ENCODE data around the gene KANTR. TPM values are rescaled to one million over a fixed set of nuclear protein-coding genes. Genes with fewer than 3 reads are reported as not detected.

KANTR gene
- total and polyA plus RNA-seq, 2 experiments from 2014 or later, result 6.4 to 15.5 TPM

DNA sequence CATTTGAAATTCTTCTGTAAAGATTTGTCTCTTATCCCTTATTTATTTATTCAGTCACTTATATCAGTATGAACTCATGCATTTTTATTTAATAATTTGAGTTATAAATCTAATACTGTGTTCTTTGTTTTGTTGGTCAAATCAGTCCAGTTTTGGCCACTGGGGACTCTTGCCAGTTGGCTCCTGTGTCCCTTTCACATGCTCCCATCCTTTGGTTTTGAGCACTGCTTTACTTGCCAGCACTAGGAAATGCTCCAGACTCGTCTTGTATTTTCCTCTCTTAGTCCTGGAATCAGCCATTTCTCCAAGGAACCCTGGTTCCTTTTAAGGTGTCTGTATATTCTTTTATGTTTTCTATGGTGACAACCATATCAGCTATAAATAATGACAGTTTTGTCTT, 28.1 kb downstream of the KANTR start:
- TF ChIP-seq REST (IDR thresholded peaks at IDR 0.05; ENCODE audit: unreplicated experiment) (no peak), EZH2 (IDR thresholded peaks at IDR 0.05; ENCODE audit: low read depth, unreplicated experiment) (no peak), STAT1 (IDR thresholded peaks at IDR 0.05; ENCODE audit: unreplicated experiment) (no peak), EZH2phosphoT487 (IDR thresholded peaks at IDR 0.05; ENCODE audit: unreplicated experiment) (no peak), ZNF462 (CRISPR knock-in tag; IDR thresholded peaks at IDR 0.05) (no peak), CREB1 (CRISPR knock-in tag; IDR thresholded peaks at IDR 0.05; ENCODE audit: low read depth) (no peak), NANOG (IDR thresholded peaks at IDR 0.05; ENCODE audit: borderline replicate concordance) (no peak), ZNF114 (CRISPR knock-in tag; IDR thresholded peaks at IDR 0.05) (no peak), ZNF331 (CRISPR knock-in tag; IDR thresholded peaks at IDR 0.05; ENCODE audit: low read depth) (no peak), JUNB (IDR thresholded peaks at IDR 0.05; ENCODE audit: unreplicated experiment) (no peak), POLR2AphosphoS5 (IDR thresholded peaks at IDR 0.05; ENCODE audit: low read depth) (no peak)
- TF ChIP-seq, protein P1, sequence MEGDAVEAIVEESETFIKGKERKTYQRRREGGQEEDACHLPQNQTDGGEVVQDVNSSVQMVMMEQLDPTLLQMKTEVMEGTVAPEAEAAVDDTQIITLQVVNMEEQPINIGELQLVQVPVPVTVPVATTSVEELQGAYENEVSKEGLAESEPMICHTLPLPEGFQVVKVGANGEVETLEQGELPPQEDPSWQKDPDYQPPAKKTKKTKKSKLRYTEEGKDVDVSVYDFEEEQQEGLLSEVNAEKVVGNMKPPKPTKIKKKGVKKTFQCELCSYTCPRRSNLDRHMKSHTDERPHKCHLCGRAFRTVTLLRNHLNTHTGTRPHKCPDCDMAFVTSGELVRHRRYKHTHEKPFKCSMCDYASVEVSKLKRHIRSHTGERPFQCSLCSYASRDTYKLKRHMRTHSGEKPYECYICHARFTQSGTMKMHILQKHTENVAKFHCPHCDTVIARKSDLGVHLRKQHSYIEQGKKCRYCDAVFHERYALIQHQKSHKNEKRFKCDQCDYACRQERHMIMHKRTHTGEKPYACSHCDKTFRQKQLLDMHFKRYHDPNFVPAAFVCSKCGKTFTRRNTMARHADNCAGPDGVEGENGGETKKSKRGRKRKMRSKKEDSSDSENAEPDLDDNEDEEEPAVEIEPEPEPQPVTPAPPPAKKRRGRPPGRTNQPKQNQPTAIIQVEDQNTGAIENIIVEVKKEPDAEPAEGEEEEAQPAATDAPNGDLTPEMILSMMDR (conservative IDR thresholded peaks at IDR 0.05; ENCODE audit: low read depth in 2 of 2), result no peak
- TF ChIP-seq, protein P2, sequence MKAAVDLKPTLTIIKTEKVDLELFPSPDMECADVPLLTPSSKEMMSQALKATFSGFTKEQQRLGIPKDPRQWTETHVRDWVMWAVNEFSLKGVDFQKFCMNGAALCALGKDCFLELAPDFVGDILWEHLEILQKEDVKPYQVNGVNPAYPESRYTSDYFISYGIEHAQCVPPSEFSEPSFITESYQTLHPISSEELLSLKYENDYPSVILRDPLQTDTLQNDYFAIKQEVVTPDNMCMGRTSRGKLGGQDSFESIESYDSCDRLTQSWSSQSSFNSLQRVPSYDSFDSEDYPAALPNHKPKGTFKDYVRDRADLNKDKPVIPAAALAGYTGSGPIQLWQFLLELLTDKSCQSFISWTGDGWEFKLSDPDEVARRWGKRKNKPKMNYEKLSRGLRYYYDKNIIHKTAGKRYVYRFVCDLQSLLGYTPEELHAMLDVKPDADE (IDR thresholded peaks at IDR 0.05), result no peak
- H3K9me3 Mint-ChIP-seq, result peaks cover 4% of the 10 kb centered on the region; the same call in 2 of the 3 replicates
- Histone ChIP-seq H3K4me2 (no peak overlapping the region), H3K27ac (ENCODE audit: low read depth) (no peak overlapping the region), H3K4me1 (ENCODE audit: insufficient read depth) (no peaks in the 10 kb centered on the region), H3K27me3 (ENCODE audit: insufficient read depth) (no peaks in the 10 kb centered on the region), H3F3A (replicated peaks; ENCODE audit: low read depth) (no peaks in the 10 kb centered on the region), H3K4me3 (no peak overlapping the region), H4K20me1 (replicated peaks; ENCODE audit: insufficient read depth) (no peaks in the 10 kb centered on the region), H3K36me3 (ENCODE audit: insufficient read depth) (no peaks in the 10 kb centered on the region), H3K9me2 (ENCODE audit: insufficient read depth) (no peaks in the 10 kb centered on the region), H3K79me2 (replicated peaks; ENCODE audit: insufficient read depth) (no peaks in the 10 kb centered on the region), H2AFZ (no peak overlapping the region)
- peaks cover 6% of the 10 kb centered on the region; the same call in 1 of the 3 replicates for H3K36me3 Mint-ChIP-seq (ENCODE audit: low read depth)
- DNase-seq (ENCODE audit: low spot score) (no peak), ATAC-seq (no peak)
- H3K27me3 Mint-ChIP-seq (ENCODE audit: insufficient read depth, low read depth, poor library complexity), result peaks cover 3% of the 10 kb centered on the region
- no peak overlapping the region for H3K4me3 Mint-ChIP-seq
- H3K4me1 Mint-ChIP-seq, result no peaks in the 10 kb centered on the region
- H3K27ac Mint-ChIP-seq, result no peak overlapping the region
